Calu3 (cell line): ENCODE measurements around the gene NDUFS6. TPM values are rescaled to one million over a fixed set of nuclear protein-coding genes. Genes with fewer than 3 reads are reported as not detected.

Source experiments
- BruUV-seq: library from RNA; stranded (reverse); fragments of 400-500 nt; replicated peaks from 2 replicates; lab custom pipeline; 2021; lab: Mats Ljungman, UMichigan
- CTCF ChIA-PET: fragments of 300-600 bp; sonication (Branson Sonifier 250); formaldehyde crosslinking; loops from one replicate; lab custom pipeline; 2022; ENCODE audit warnings: antibody characterized with exemption; lab: Charles Lee
- DNase-seq: peaks from one replicate; pipeline ENCODE4 v3.0.0; 2022
- H3K27ac Mint-ChIP-seq: one replicate; pipeline ENCODE4 v1.8.0; 2022; ENCODE audit warnings: mixed read lengths; ENCODE audit not compliant: unreplicated experiment
- H3K27me3 Mint-ChIP-seq: one replicate; pipeline ENCODE4 v1.8.0; 2022; ENCODE audit warnings: mixed read lengths; ENCODE audit not compliant: unreplicated experiment
- H3K36me3 Mint-ChIP-seq: one replicate; pipeline ENCODE4 v1.8.0; 2022; ENCODE audit warnings: mild to moderate bottlenecking, moderate library complexity, mixed read lengths; ENCODE audit not compliant: insufficient read depth, unreplicated experiment
- H3K4me1 Mint-ChIP-seq: one replicate; pipeline ENCODE4 v1.8.0; 2022; ENCODE audit warnings: mild to moderate bottlenecking, low read depth, mixed read lengths; ENCODE audit not compliant: unreplicated experiment
- H3K4me3 Mint-ChIP-seq: one replicate; pipeline ENCODE4 v1.8.0; 2022; ENCODE audit warnings: mild to moderate bottlenecking, low read depth, moderate library complexity, mixed read lengths; ENCODE audit not compliant: unreplicated experiment
- H3K9me3 Mint-ChIP-seq: one replicate; pipeline ENCODE4 v1.8.0; 2022; ENCODE audit warnings: low read depth, mixed read lengths; ENCODE audit not compliant: unreplicated experiment
- intact Hi-C: fragments of 100-400 bp; cut with micrococcal nuclease; formaldehyde crosslinking; loops from one replicate; pipeline ENCODE4 v1.10.0; 2022; ENCODE audit not compliant: unreplicated experiment
- total RNA-seq: library from RNA; stranded (reverse); gene quantifications from 2 replicates; pipeline ENCODE4 v1.2.3, GENCODE V29; 2022
- TF ChIP-seq, protein P1 (sequence below): fragments of 200-600 bp; IDR thresholded peaks from one replicate; pipeline ENCODE4 v1.8.0; 2022; ENCODE audit warnings: antibody characterized with exemption; ENCODE audit not compliant: unreplicated experiment

NDUFS6 gene
- total RNA-seq, 1 experiment from 2014 or later: 44.7 TPM

DNA sequence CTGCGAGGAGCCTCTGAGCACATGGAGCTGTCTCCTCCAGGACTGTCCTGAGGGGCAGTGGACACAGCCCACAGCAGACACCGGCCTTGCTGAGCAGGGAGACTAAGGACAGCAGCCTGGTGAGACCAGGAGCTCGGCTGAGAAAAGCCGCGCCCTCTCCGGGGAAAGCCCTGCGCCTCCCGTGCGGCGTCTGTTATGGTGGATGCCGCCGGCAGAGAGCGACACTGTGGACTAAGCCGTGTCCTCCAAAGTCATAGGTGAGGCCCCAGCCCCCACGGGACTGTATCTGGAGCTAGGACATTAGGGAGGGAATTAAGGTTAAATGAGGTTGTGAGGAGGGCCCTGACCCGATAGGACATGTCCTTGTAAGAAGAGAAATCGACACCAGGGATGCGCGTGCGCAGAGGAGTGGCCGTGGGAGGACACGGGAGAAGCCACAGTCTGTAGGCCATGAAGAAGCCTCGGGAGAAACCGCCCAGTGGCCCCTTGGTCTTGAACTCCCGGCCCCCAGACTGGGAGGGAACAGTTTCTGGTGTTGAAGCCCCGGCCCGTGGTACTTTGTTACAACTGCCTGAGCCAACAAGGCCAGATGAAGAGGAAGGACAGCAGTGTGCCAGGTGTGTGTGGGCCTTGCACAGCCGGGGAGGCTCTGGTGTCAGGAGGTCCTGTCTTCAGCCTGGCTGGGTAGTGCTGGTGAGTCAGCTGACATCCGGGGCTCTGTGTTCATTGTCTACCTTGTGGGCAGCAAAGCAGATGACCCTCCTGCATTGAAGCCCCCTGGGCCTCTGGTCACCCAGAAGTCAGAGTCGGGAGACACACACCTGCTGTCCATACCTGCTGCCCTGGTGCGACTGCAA, 23.7 kb upstream of the NDUFS6 start:
- intact Hi-C loops: no loop called here
- BruUV-seq: no TSS peak
- no peaks in the 10 kb centered on the region for H3K27me3 Mint-ChIP-seq
- H3K9me3 Mint-ChIP-seq: no peaks in the 10 kb centered on the region
- no peak overlapping the region for H3K27ac Mint-ChIP-seq
- no peak overlapping the region for H3K4me3 Mint-ChIP-seq
- TF ChIP-seq, protein P1, sequence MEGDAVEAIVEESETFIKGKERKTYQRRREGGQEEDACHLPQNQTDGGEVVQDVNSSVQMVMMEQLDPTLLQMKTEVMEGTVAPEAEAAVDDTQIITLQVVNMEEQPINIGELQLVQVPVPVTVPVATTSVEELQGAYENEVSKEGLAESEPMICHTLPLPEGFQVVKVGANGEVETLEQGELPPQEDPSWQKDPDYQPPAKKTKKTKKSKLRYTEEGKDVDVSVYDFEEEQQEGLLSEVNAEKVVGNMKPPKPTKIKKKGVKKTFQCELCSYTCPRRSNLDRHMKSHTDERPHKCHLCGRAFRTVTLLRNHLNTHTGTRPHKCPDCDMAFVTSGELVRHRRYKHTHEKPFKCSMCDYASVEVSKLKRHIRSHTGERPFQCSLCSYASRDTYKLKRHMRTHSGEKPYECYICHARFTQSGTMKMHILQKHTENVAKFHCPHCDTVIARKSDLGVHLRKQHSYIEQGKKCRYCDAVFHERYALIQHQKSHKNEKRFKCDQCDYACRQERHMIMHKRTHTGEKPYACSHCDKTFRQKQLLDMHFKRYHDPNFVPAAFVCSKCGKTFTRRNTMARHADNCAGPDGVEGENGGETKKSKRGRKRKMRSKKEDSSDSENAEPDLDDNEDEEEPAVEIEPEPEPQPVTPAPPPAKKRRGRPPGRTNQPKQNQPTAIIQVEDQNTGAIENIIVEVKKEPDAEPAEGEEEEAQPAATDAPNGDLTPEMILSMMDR: no peak
- CTCF ChIA-PET: no interaction called here
- DNase-seq: no peak
- peaks cover 12% of the 10 kb centered on the region for H3K4me1 Mint-ChIP-seq
- no peaks in the 10 kb centered on the region for H3K36me3 Mint-ChIP-seq

DNA sequence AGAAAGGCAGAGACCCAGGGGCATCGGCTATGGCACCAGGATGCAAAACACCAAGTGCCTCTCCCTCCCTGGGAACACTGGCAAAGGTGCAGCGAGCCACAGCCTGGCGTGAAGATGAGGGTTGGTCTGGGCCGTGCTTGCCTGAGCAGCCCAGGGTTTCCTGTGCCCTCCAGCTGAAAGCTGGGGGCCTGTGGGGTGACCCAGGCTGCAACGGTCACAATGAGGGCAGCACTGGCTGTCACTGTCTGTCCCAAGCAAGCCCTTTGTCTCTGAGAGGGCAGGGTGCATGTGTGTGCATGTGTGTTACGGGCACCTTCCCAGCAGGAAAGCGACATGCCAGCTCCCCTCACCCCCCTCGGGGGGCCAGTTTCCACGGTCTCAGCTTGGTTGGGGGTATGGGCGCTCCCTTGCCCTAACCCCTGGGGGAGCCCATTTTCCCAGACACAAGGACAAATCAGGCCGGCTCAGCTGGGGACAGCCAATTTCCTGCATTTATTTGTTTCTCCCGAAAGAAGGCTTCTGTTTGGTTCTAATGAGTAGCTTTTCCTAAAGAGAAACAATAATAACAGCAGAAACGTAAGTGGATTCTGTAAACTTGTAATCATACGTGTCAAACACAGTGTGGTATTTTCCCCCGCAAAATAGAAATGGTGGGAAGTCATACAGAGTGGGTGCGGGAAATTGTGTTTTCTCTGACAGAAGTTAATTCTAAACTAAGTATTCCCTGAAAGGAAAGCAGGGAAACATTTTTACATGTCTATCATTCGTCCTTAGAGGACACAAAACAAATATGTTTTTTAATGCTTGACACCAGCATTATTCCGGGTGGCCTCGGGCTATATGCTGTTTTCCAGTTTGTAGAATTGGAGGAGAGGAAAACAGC, 22.8 kb upstream of the NDUFS6 start:
- intact Hi-C loops: no loop called here
- TF ChIP-seq, protein P1: no peak
- DNase-seq: no peak
- no peaks in the 10 kb centered on the region for H3K27me3 Mint-ChIP-seq
- CTCF ChIA-PET: no interaction called here
- no peak overlapping the region for H3K4me3 Mint-ChIP-seq
- H3K9me3 Mint-ChIP-seq: no peaks in the 10 kb centered on the region
- H3K36me3 Mint-ChIP-seq: no peaks in the 10 kb centered on the region
- no TSS peak for BruUV-seq
- H3K4me1 Mint-ChIP-seq: peaks cover 21% of the 10 kb centered on the region
- H3K27ac Mint-ChIP-seq: no peak overlapping the region

GRCh38 chr5:1779021-1779680, 22.1 kb upstream of the NDUFS6 start:
- intact Hi-C loops: no loop called here
- Mint-ChIP-seq H3K27me3 (no peaks in the 10 kb centered on the region), H3K36me3 (no peaks in the 10 kb centered on the region), H3K4me3 (no peak overlapping the region), H3K27ac (no peak overlapping the region), H3K4me1 (peaks cover 21% of the 10 kb centered on the region), H3K9me3 (no peaks in the 10 kb centered on the region)
- TF ChIP-seq, protein P1: no peak
- DNase-seq: no peak
- CTCF ChIA-PET: no interaction called here
- no TSS peak for BruUV-seq

DNA sequence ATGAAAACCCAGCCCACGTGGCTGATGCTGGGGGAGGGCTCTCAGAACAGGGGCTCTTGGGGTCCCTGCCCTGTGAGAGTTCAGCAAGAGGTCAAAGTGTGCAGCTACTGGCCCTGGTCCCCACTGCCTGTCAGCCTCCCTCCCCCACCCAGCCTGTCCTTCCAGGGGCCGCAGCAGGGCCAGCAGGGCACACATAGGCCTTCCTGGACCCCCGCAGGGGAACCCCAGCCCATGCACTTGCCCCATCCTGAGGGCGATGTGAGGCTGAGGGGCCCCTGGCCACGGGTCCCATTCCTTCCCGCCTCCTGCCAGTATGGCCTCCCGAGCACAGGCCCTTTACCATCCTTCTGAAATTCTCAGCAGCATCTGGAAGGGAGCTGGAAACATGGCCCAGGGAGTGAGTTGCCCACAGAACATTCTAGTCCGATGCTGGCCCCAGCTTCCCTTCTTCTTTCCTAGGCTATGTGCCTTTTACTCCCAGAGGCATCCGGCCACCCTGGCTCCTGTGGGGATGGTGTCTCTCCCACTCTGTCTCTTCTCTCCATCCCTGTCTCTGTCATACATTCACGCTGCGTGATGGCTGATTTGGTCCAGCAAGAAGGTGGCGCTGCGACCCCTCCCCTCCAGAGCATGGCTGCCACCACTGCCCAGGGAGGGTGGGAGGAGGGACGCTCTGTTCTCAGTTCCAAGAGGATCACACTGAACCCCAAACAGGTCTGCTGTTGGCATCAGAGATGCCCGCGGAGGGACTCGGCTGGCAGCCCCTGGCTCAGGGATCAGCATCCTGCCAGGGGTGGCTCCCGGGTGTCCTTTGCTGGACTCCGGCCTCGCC, 21.2 kb upstream of the NDUFS6 start:
- TF ChIP-seq, protein P1: no peak
- Mint-ChIP-seq H3K4me1 (peaks cover 21% of the 10 kb centered on the region), H3K9me3 (no peaks in the 10 kb centered on the region), H3K36me3 (no peaks in the 10 kb centered on the region), H3K27me3 (no peaks in the 10 kb centered on the region), H3K4me3 (no peak overlapping the region), H3K27ac (no peak overlapping the region)
- CTCF ChIA-PET: no interaction called here
- intact Hi-C loops: no loop called here
- DNase-seq: no peak
- no TSS peak for BruUV-seq
